H1 (cell line): Measurements from ENCODE around the gene RPL39L. TPM values are rescaled to one million over a fixed set of nuclear protein-coding genes. Genes with fewer than 3 reads are reported as not detected.

Experiments used
- CTCF ChIA-PET: fragments of 300-600 bp; sonication (Branson Sonifier 250); formaldehyde crosslinking; loops from one replicate; lab custom pipeline; 2021; ENCODE audit not compliant: partially characterized antibody; lab: Charles Lee
- POLR2A ChIA-PET: fragments of 300-600 bp; sonication (Branson Sonifier 250); formaldehyde crosslinking; loops from one replicate; lab custom pipeline; 2021; ENCODE audit warnings: inconsistent platforms; ENCODE audit not compliant: partially characterized antibody; lab: Charles Lee
- DNase-seq, 2 experiments: peaks; one replicate each; pipeline versions ENCODE4 v3.0.0 to v3.0.0-alpha.2; 2010 to 2022; ENCODE audit warnings: low spot score in 2 of 2, low read depth in 1 of 2, mixed read lengths in 1 of 2
- FAIRE-seq: peaks from 2 replicates; lab custom pipeline; 2011; peaks lifted over from hg19 to GRCh38; lab: Jason Lieb, UNC
- H2AFZ ChIP-seq: 2 replicates; pipeline ENCODE4 v1.8.1; 2012; ENCODE audit warnings: low read length, inconsistent platforms
- H2AK5ac ChIP-seq: 2 replicates; pipeline ENCODE4 v1.6.1; 2013; ENCODE audit warnings: low read depth, low read length
- H2BK120ac ChIP-seq: replicated peaks from 2 replicates; pipeline ENCODE3; 2013; ENCODE audit warnings: low read depth, low read length, inconsistent platforms
- H2BK12ac ChIP-seq: 2 replicates; pipeline ENCODE4 v1.6.1; 2013; ENCODE audit warnings: low read depth, low read length
- H2BK15ac ChIP-seq: 2 replicates; pipeline ENCODE4 v1.6.1; 2013; ENCODE audit warnings: low read length
- H2BK20ac ChIP-seq: 2 replicates; pipeline ENCODE4 v1.6.1; 2013; ENCODE audit warnings: low read length
- H2BK5ac ChIP-seq: 2 replicates; pipeline ENCODE4 v1.6.1; 2013; ENCODE audit warnings: low read depth, low read length
- H3K14ac ChIP-seq: 2 replicates; pipeline ENCODE4 v1.6.1; 2013; ENCODE audit warnings: inconsistent platforms; ENCODE audit not compliant: insufficient read length
- H3K18ac ChIP-seq: 2 replicates; pipeline ENCODE4 v1.6.1; 2013; ENCODE audit warnings: low read length; ENCODE audit errors: extremely low read depth
- H3K23ac ChIP-seq: 2 replicates; pipeline ENCODE4 v1.6.1; 2013; ENCODE audit warnings: inconsistent platforms; ENCODE audit not compliant: insufficient read length
- H3K23me2 ChIP-seq: 2 replicates; pipeline ENCODE4 v1.6.1; 2013; ENCODE audit warnings: low read depth, low read length
- H3K27ac ChIP-seq: 2 replicates; pipeline ENCODE4 v1.6.1; 2011; ENCODE audit warnings: low read depth, low read length, inconsistent platforms
- H3K27me3 ChIP-seq, 4 experiments: replicated peaks in 1 of 4; 1 replicate in 1 of 4; 2 replicates in 3 of 4; pipeline versions ENCODE4 v1.6.1 to v1.8.1; 2011 to 2013; ENCODE audit warnings: low read length in 3 of 4, mild to moderate bottlenecking in 3 of 4, inconsistent platforms in 2 of 4, mixed read lengths in 2 of 4, moderate library complexity in 1 of 4; ENCODE audit not compliant: control insufficient read depth in 3 of 4, insufficient read depth in 3 of 4; ENCODE audit errors: extremely low read depth in 1 of 4
- H3K36me3 ChIP-seq, 4 experiments: 2 replicates each; pipeline versions ENCODE4 v1.6.1 to v1.8.1; 2011 to 2013; ENCODE audit warnings: mild to moderate bottlenecking in 4 of 4, low read length in 3 of 4, moderate library complexity in 2 of 4, control low read depth in 1 of 4, inconsistent platforms in 1 of 4; ENCODE audit not compliant: insufficient read depth in 4 of 4, control insufficient read depth in 2 of 4
- H3K4ac ChIP-seq: replicated peaks from 2 replicates; pipeline ENCODE3; 2013; ENCODE audit warnings: low read length, low read depth, mixed read lengths, inconsistent platforms; ENCODE audit not compliant: insufficient read length
- H3K4me1 ChIP-seq, 4 experiments: replicated peaks in 1 of 4; 1 replicate in 1 of 4; 2 replicates in 3 of 4; pipeline versions ENCODE4 v1.6.1 to v1.8.1; 2011 to 2013; ENCODE audit warnings: low read length in 3 of 4, inconsistent platforms in 2 of 4, mixed read lengths in 1 of 4; ENCODE audit not compliant: insufficient read depth in 4 of 4, control insufficient read depth in 3 of 4
- H3K4me2 ChIP-seq, 2 experiments: 2 replicates each; pipeline versions ENCODE4 v1.6.1 to v1.8.1; 2011 to 2013; ENCODE audit warnings: low read depth in 2 of 2, low read length in 2 of 2, control low read depth in 1 of 2, inconsistent platforms in 1 of 2, mild to moderate bottlenecking in 1 of 2; ENCODE audit not compliant: insufficient read depth in 1 of 2
- H3K4me3 ChIP-seq, 4 experiments: fragments of 200-600, 300-600 bp in 1 of 4; sonication (generic), shearing (Covaris generic), sonication (Bioruptor Twin) in 1 of 4; 2 replicates each; pipeline versions ENCODE4 v1.5.1 to v1.8.1; 2011 to 2016; ENCODE audit warnings: low read length in 4 of 4, low read depth in 3 of 4, control low read depth in 2 of 4, inconsistent platforms in 2 of 4, mild to moderate bottlenecking in 2 of 4, mixed read lengths in 1 of 4, moderate library complexity in 1 of 4; ENCODE audit not compliant: insufficient read depth in 2 of 4; ENCODE audit errors: extremely low read depth in 1 of 4
- H3K56ac ChIP-seq: replicated peaks from 2 replicates; pipeline ENCODE3; 2013; ENCODE audit warnings: low read depth, mild to moderate bottlenecking, mixed read lengths, low read length, inconsistent platforms; ENCODE audit not compliant: insufficient read length
- H3K79me1 ChIP-seq: 2 replicates; pipeline ENCODE4 v1.6.1; 2013; ENCODE audit warnings: low read depth, low read length, control low read depth
- H3K79me2 ChIP-seq, 2 experiments: 2 replicates each; pipeline versions ENCODE4 v1.6.1 to v1.8.1; 2012 to 2013; ENCODE audit warnings: low read length in 2 of 2, mild to moderate bottlenecking in 2 of 2, inconsistent platforms in 1 of 2; ENCODE audit not compliant: insufficient read depth in 2 of 2, control insufficient read depth in 1 of 2
- H3K9ac ChIP-seq, 4 experiments: replicated peaks in 1 of 4; 1 replicate in 1 of 4; 2 replicates in 3 of 4; pipeline versions ENCODE4 v1.6.1 to v1.8.1; 2011 to 2013; ENCODE audit warnings: low read depth in 3 of 4, low read length in 3 of 4, control low read depth in 2 of 4, mild to moderate bottlenecking in 2 of 4, moderate library complexity in 2 of 4, inconsistent platforms in 1 of 4; ENCODE audit errors: extremely low read depth in 1 of 4
- H3K9me3 ChIP-seq, 2 experiments: 2 replicates each; pipeline versions ENCODE4 v1.6.1 to v1.8.1; 2012 to 2013; ENCODE audit warnings: mild to moderate bottlenecking in 2 of 2, moderate library complexity in 2 of 2, control low read depth in 1 of 2, inconsistent platforms in 1 of 2, low read depth in 1 of 2, low read length in 1 of 2, mixed read lengths in 1 of 2; ENCODE audit not compliant: insufficient read depth in 2 of 2
- H4K20me1 ChIP-seq, 2 experiments: replicated peaks in 1 of 2; 2 replicates each; pipeline versions ENCODE3 to v1.8.1; 2011 to 2013; ENCODE audit warnings: inconsistent platforms in 2 of 2, low read length in 2 of 2, mild to moderate bottlenecking in 1 of 2; ENCODE audit not compliant: insufficient read depth in 2 of 2, control insufficient read depth in 1 of 2
- H4K5ac ChIP-seq: 2 replicates; pipeline ENCODE4 v1.6.1; 2013; ENCODE audit warnings: low read length, low read depth, mixed read lengths, inconsistent platforms; ENCODE audit not compliant: insufficient read length
- H4K8ac ChIP-seq: 2 replicates; pipeline ENCODE4 v1.8.0; 2013; ENCODE audit warnings: mild to moderate bottlenecking, moderate library complexity, low read length, inconsistent platforms; ENCODE audit not compliant: insufficient read depth; ENCODE audit errors: extremely low read depth
- H4K91ac ChIP-seq: replicated peaks from 2 replicates; pipeline ENCODE3; 2013; ENCODE audit warnings: low read length, mixed read lengths, inconsistent platforms; ENCODE audit not compliant: insufficient read length
- BCL11A ChIP-seq, 2 experiments: IDR thresholded peaks; one replicate each; pipeline ENCODE4 v1.6.1; 2011; ENCODE audit warnings: low read depth in 2 of 2, low read length in 2 of 2, mild to moderate bottlenecking in 2 of 2
- TEAD4 ChIP-seq: IDR thresholded peaks from 2 replicates; pipeline ENCODE4 v1.6.1; 2012; ENCODE audit warnings: low read depth, low read length, inconsistent platforms, mixed read lengths
- WGBS, 2 experiments: shearing (Covaris generic) in 1 of 2; methylation state at CpG; one replicate each; pipeline versions ENCODE4 v1.1.6 to v1.1.7; 2013 to 2015; ENCODE audit warnings: low lambda C conversion rate in 2 of 2, mixed read lengths in 2 of 2, inconsistent platforms in 1 of 2, low coverage in 1 of 2, missing lambda C conversion rate in 1 of 2; ENCODE audit not compliant: insufficient replicate concordance in 2 of 2, insufficient coverage in 1 of 2, insufficient read length in 1 of 2; ENCODE audit errors: extremely low coverage in 1 of 2, missing lambda C conversion rate in 1 of 2; 5-methylcytosine and 5-hydroxymethylcytosine counted together
- polyA plus RNA-seq, 7 experiments: library from polyadenylated mRNA; depleted of rRNA in 3 of 7; stranded (reverse) in 5 of 7; unstranded in 2 of 7; fragments of >200 nt in 5 of 7; fragments of 200-250 nt in 2 of 7; gene quantifications; 1 replicate in 5 of 7; 2 replicates in 1 of 7; 4 replicates in 1 of 7; pipeline versions ENCODE4 v1.2.1 to v1.2.3, GENCODE V29; 2011 to 2013; ENCODE audit warnings: missing spikeins in 2 of 7, mixed read lengths in 2 of 7
- total RNA-seq: library from RNA; stranded (reverse); fragmentation: NEBNext Ultra II Directional; extraction: Animal tissue kit (Norgen Biotek cat#: 25700); gene quantifications from 2 replicates; pipeline ENCODE4 v1.2.1, GENCODE V29; 2021
- TF ChIP-seq, protein P1 (sequence below): IDR thresholded peaks from 2 replicates; pipeline ENCODE4 v1.6.1; 2012; ENCODE audit warnings: inconsistent platforms

The RPL39L gene
- total and polyA plus RNA-seq, 2 of the 8 experiments (the other 6 are each of a cell fraction or from before 2014, with no cell fraction given) = 51.8 to 67.7 TPM

DNA sequence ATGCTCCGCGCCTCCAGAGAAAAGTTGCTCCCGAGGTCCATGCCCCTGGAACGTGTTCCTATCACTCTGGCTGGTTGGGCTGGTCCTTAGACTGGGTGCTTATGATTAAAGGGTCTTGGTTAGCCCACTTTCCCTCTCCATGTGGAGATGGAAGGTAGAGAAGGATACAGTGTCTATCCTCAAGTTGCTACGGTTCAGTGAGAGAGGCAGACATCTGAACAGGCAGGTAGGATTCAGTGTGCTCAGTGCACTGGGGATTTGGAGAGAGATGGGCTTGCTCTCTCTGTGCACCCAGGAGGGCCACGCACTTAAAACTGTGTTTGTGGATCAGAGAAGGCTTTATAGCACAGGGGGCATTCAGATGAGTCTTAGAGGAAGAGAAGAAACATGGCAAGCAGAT lies 63.0 kb downstream of the RPL39L start:
- no peak for TF ChIP-seq BCL11A (IDR thresholded peaks at IDR 0.05; ENCODE audit: low read depth in 2 of 2, low read length in 2 of 2)
- TF ChIP-seq, protein P1, sequence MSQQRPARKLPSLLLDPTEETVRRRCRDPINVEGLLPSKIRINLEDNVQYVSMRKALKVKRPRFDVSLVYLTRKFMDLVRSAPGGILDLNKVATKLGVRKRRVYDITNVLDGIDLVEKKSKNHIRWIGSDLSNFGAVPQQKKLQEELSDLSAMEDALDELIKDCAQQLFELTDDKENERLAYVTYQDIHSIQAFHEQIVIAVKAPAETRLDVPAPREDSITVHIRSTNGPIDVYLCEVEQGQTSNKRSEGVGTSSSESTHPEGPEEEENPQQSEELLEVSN = no peak
- no peak for TF ChIP-seq TEAD4
- H2AK5ac ChIP-seq = no peak overlapping the region
- H2AFZ ChIP-seq = no peak overlapping the region
- no peaks in the 10 kb centered on the region for H3K79me2 ChIP-seq
- no peaks in the 10 kb centered on the region; the same call in 1 of the 2 replicates for H3K79me1 ChIP-seq
- H3K27me3 ChIP-seq = no peaks in the 10 kb centered on the region
- FAIRE-seq = no peak
- POLR2A ChIA-PET = no interaction called here
- no peak overlapping the region for H2BK12ac ChIP-seq
- H3K4me2 ChIP-seq = no peak overlapping the region
- H2BK15ac ChIP-seq = no peak overlapping the region
- H2BK5ac ChIP-seq = no peak overlapping the region; the same call in 1 of the 2 replicates
- H3K36me3 ChIP-seq = peaks cover 6 to 58% (median 27%) of the 10 kb centered on the region in 4 experiments; a peak in 7 of 8 replicates
- CTCF ChIA-PET = interaction anchor here (1.6 to 1.9 kb wide), 2 partner anchors 9 to 89 kb away, joined by 4 to 5 read pairs; no protein-coding TSS in a partner anchor
- H3K14ac ChIP-seq = no peak overlapping the region
- H3K4ac ChIP-seq = no peak overlapping the region
- no peak overlapping the region for H4K8ac ChIP-seq
- no peaks in the 10 kb centered on the region for H3K9me3 ChIP-seq
- no peak overlapping the region for H3K56ac ChIP-seq
- peaks cover 0 to 2% of the 10 kb centered on the region in 2 experiments for H4K20me1 ChIP-seq
- H4K91ac ChIP-seq = no peak overlapping the region
- no peak overlapping the region for H3K23ac ChIP-seq
- no peak overlapping the region for H3K4me3 ChIP-seq
- no peak overlapping the region for H3K9ac ChIP-seq
- no peak for DNase-seq
- peaks cover 0 to 5% (median 3%) of the 10 kb centered on the region in 4 experiments; a peak in 2 of 7 replicates for H3K4me1 ChIP-seq
- no peak overlapping the region for H3K27ac ChIP-seq
- H3K18ac ChIP-seq = no peak overlapping the region
- 95% methylated on average over 6 of the region's 6 CpGs; no CpG with 5 or more reads in 1 of the 2 experiments for WGBS, 2 experiments
- H3K23me2 ChIP-seq = no peaks in the 10 kb centered on the region
- H4K5ac ChIP-seq = no peak overlapping the region
- H2BK120ac ChIP-seq = no peak overlapping the region
- H2BK20ac ChIP-seq = no peak overlapping the region; the same call in 1 of the 2 replicates
